ENCODE data around the gene POLR2H. TPM values are rescaled to one million over a fixed set of nuclear protein-coding genes. Genes with fewer than 3 reads are reported as not detected.

Gene POLR2H
- total RNA-seq, 4 donors from 2014 or later: 90.8 to 307 (median 239) TPM

GRCh38 chr3:184316792-184317191 is 44.7 kb upstream of the POLR2H start:
- no peak for DNase-seq
- TF ChIP-seq POLR2A (IDR thresholded peaks at IDR 0.05) (no peak), CTCF (IDR thresholded peaks at IDR 0.05) (no peak)
- Histone ChIP-seq H3K4me1 (peaks cover 0 to 51% (median 8%) of the 10 kb centered on the region in 4 donors), H3K27ac (peak overlapping the region; percentile 94 to 100 (median 94)), H3K9me3 (no peaks in the 10 kb centered on the region), H3K4me3 (peak overlapping the region in 2 of 4 donors; percentile 77 to 97), H3K27me3 (no peaks in the 10 kb centered on the region), H3K36me3 (peaks cover 0 to 24% (median 0%) of the 10 kb centered on the region in 3 donors)

GRCh38 chr3:184317201-184317600 is 44.3 kb upstream of the POLR2H start:
- Histone ChIP-seq H3K27ac (peak overlapping the region in 1 of 4 donors; percentile 100), H3K36me3 (peaks cover 0 to 28% (median 0%) of the 10 kb centered on the region in 3 donors), H3K27me3 (no peaks in the 10 kb centered on the region), H3K9me3 (no peaks in the 10 kb centered on the region), H3K4me1 (peaks cover 0 to 51% (median 8%) of the 10 kb centered on the region in 4 donors), H3K4me3 (peak overlapping the region in 2 of 4 donors; percentile 77 to 97)
- no peak for DNase-seq
- TF ChIP-seq CTCF (IDR thresholded peaks at IDR 0.05): no peak
- TF ChIP-seq POLR2A (IDR thresholded peaks at IDR 0.05): no peak

- DNase-seq: peak; percentile 57 to 94 (median 92)
- Histone ChIP-seq H3K4me3 (peak overlapping the region in 1 of 4 donors; percentile 23), H3K36me3 (peaks cover 0 to 56% (median 0%) of the 10 kb centered on the region in 3 donors), H3K27me3 (no peaks in the 10 kb centered on the region), H3K4me1 (peaks cover 0 to 51% (median 7%) of the 10 kb centered on the region in 4 donors), H3K27ac (peak overlapping the region; percentile 55 to 85 (median 74)), H3K9me3 (no peaks in the 10 kb centered on the region)
- TF ChIP-seq CTCF (IDR thresholded peaks at IDR 0.05) (no peak), POLR2A (IDR thresholded peaks at IDR 0.05) (no peak)
Observed at GRCh38 chr3:184320104-184320445, 41.4 kb upstream of the POLR2H start.

GRCh38 chr3:184321666-184322065 is 39.8 kb upstream of the POLR2H start:
- H3K27me3 ChIP-seq: no peaks in the 10 kb centered on the region
- peaks cover 0 to 39% (median 4%) of the 10 kb centered on the region in 4 donors for H3K4me1 ChIP-seq
- no peak overlapping the region for H3K4me3 ChIP-seq
- peaks cover 0 to 72% (median 0%) of the 10 kb centered on the region in 3 donors for H3K36me3 ChIP-seq
- no peak for DNase-seq
- no peaks in the 10 kb centered on the region for H3K9me3 ChIP-seq
- TF ChIP-seq CTCF (IDR thresholded peaks at IDR 0.05) (no peak), POLR2A (IDR thresholded peaks at IDR 0.05) (no peak)
- no peak overlapping the region for H3K27ac ChIP-seq

- Histone ChIP-seq H3K4me3 (no peak overlapping the region), H3K9me3 (no peaks in the 10 kb centered on the region), H3K27ac (no peak overlapping the region), H3K27me3 (no peaks in the 10 kb centered on the region), H3K4me1 (peaks cover 0 to 26% (median 4%) of the 10 kb centered on the region in 4 donors), H3K36me3 (peaks cover 0 to 78% (median 0%) of the 10 kb centered on the region in 3 donors)
- no peak for DNase-seq
- no peak for TF ChIP-seq POLR2A (IDR thresholded peaks at IDR 0.05)
- no peak for TF ChIP-seq CTCF (IDR thresholded peaks at IDR 0.05)
Observed at GRCh38 chr3:184322731-184323487, 38.6 kb upstream of the POLR2H start.
